GM12892 (cell line): ENCODE results near the gene SLC10A4.

Experiments used
- POLR2A ChIP-seq: IDR thresholded peaks from 2 replicates; pipeline ENCODE4 v1.6.1; 2011; ENCODE audit warnings: low read depth, low read length, control low read depth
- POLR2AphosphoS5 ChIP-seq: IDR thresholded peaks from 2 replicates; pipeline ENCODE4 v1.6.1; 2011; ENCODE audit warnings: low read depth, low read length, control low read depth
- TAF1 ChIP-seq: IDR thresholded peaks from 2 replicates; pipeline ENCODE4 v1.6.1; 2011; ENCODE audit warnings: low read depth, mild to moderate bottlenecking, control low read depth, low read length, borderline replicate concordance

DNA sequence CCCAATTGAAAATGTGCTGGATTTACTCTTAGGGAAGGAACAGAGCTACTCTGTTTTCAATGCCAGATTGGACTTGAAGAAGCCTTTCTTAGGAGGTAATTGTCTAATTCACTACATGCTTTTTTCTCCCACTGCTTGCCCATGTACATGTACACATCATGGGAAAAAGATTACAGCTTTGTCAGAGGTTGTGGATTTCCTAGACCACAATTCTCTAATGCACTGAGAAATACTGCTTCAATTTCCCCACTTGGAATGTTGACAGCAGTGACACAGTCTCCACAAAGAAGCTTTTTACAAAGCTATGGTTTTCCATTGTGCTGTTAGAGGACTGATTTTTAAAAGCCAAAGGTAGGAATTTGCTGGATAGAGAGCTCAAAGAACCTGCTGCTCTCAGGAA lies 26.4 kb downstream of the SLC10A4 start:
- no peak for TF ChIP-seq POLR2AphosphoS5
- no peak for TF ChIP-seq POLR2A
- TF ChIP-seq TAF1 = no peak
